ENCODE measurements around the gene FURIN.
"Not testable (repeated sequence)": the region's sequence is repeated elsewhere in the genome, so short reads cannot be mapped to it uniquely, and the experiment has no call there.

FURIN gene

GRCh38 chr15:90903733-90904536, 35.5 kb downstream of the FURIN start:
- DNase-seq, result no peak

- no peak for DNase-seq
Observed at GRCh38 chr15:90904746-90905145, 36.4 kb downstream of the FURIN start.

- DNase-seq, result no peak
Observed at GRCh38 chr15:90905306-90906180, 37.2 kb downstream of the FURIN start.

- no peak for DNase-seq
Observed at GRCh38 chr15:90906181-90906849, 37.9 kb downstream of the FURIN start.

- peak; percentile 11 for DNase-seq
Observed at GRCh38 chr15:90907051-90907660, 38.8 kb downstream of the FURIN start.

GRCh38 chr15:90907838-90908507, 39.6 kb downstream of the FURIN start:
- peak; percentile 33 for DNase-seq

GRCh38 chr15:90909449-90909848, 41.1 kb downstream of the FURIN start:
- DNase-seq, result not testable (repeated sequence)

- no peak for DNase-seq
Observed at GRCh38 chr15:90909976-90910375, 41.6 kb downstream of the FURIN start.

GRCh38 chr15:90910441-90911301, 42.3 kb downstream of the FURIN start:
- DNase-seq, result no peak

GRCh38 chr15:90911302-90911623, 42.9 kb downstream of the FURIN start:
- no peak for DNase-seq

GRCh38 chr15:90911906-90912769, 43.8 kb downstream of the FURIN start:
- no peak for DNase-seq

GRCh38 chr15:90912770-90913075, 44.3 kb downstream of the FURIN start:
- DNase-seq, result no peak

- no peak for DNase-seq
Observed at GRCh38 chr15:90913398-90913944, 45.1 kb downstream of the FURIN start.

- DNase-seq, result no peak
Observed at GRCh38 chr15:90914305-90915080, 46.1 kb downstream of the FURIN start.

GRCh38 chr15:90915216-90915807, 46.9 kb downstream of the FURIN start:
- DNase-seq, result no peak

- DNase-seq, result peak; percentile 6
Observed at GRCh38 chr15:90915808-90916440, 47.5 kb downstream of the FURIN start.

- DNase-seq, result no peak
Observed at GRCh38 chr15:90916461-90916860, 48.1 kb downstream of the FURIN start.

- no peak for DNase-seq
Observed at GRCh38 chr15:90917569-90917968, 49.2 kb downstream of the FURIN start.

Data from midbrain (tissue), 1 donor.